ENCODE results near the gene IRF2BP1.

IRF2BP1 gene, protein sequence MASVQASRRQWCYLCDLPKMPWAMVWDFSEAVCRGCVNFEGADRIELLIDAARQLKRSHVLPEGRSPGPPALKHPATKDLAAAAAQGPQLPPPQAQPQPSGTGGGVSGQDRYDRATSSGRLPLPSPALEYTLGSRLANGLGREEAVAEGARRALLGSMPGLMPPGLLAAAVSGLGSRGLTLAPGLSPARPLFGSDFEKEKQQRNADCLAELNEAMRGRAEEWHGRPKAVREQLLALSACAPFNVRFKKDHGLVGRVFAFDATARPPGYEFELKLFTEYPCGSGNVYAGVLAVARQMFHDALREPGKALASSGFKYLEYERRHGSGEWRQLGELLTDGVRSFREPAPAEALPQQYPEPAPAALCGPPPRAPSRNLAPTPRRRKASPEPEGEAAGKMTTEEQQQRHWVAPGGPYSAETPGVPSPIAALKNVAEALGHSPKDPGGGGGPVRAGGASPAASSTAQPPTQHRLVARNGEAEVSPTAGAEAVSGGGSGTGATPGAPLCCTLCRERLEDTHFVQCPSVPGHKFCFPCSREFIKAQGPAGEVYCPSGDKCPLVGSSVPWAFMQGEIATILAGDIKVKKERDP
- long read RNA-seq, partial matches to known transcripts = 0 of 4 reads
- long read RNA-seq, other reads (novel, unspliced or antisense) = 0 of 4 reads

DNA sequence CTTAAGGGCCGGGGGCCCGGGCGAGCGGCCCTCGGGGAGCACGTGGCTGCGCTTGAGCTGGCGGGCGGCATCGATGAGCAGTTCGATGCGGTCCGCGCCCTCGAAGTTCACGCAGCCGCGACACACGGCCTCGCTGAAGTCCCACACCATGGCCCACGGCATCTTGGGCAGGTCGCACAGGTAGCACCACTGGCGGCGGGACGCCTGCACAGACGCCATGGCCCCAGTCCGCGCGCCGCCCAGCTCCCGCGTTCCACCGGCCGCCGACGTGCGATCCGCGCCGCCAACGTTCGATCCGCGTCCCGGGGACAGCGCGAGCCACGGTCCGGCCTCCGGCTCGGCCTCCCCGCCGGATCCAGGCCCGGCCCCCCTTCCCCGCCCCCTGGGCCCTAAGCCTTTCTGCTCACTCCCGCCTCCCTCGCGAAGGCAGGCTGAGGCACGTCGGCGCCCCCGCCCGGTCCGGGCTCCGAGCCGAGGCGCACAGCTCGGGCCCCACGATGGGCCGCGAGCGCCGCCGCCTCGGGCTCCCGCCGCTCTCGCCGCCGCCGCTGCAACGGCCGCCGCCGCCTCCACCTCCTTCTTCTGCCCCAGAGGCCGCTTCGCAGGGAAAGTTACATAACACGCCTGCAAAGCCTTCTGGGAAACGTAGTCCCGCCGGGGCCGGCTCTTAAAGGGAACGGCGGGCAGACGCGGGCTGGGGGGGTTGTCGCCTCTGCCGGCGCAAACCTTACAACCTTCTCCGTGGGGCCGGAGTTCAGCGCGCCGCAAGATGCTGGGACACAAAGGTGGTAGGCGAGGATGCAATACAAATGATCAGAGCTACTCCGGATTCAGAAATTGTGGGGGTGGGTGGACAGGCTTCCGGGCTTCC, at the start of gene IRF2BP1:
Gene IRF2BP1, minus strand, starts transcription at position 586 of the 871 bp plus-strand sequence. Its CDS starts 367 bp downstream, at position 219.
- H3K4me3 ChIP-seq (replicated peaks; ENCODE audit: insufficient read depth, low read length) = peak within 1 kb of the TSS; percentile 67
- H3K27ac ChIP-seq (replicated peaks) = peak within 1 kb of the TSS; percentile 84
- no peak for TF ChIP-seq SPI1 (IDR thresholded peaks at IDR 0.05; ENCODE audit: borderline replicate concordance, low read depth)
- peak; percentile 28; the same call in 1 of the 2 replicates for TF ChIP-seq GABPA (IDR thresholded peaks at IDR 0.05; ENCODE audit: low read depth)
- TF ChIP-seq, protein P1, sequence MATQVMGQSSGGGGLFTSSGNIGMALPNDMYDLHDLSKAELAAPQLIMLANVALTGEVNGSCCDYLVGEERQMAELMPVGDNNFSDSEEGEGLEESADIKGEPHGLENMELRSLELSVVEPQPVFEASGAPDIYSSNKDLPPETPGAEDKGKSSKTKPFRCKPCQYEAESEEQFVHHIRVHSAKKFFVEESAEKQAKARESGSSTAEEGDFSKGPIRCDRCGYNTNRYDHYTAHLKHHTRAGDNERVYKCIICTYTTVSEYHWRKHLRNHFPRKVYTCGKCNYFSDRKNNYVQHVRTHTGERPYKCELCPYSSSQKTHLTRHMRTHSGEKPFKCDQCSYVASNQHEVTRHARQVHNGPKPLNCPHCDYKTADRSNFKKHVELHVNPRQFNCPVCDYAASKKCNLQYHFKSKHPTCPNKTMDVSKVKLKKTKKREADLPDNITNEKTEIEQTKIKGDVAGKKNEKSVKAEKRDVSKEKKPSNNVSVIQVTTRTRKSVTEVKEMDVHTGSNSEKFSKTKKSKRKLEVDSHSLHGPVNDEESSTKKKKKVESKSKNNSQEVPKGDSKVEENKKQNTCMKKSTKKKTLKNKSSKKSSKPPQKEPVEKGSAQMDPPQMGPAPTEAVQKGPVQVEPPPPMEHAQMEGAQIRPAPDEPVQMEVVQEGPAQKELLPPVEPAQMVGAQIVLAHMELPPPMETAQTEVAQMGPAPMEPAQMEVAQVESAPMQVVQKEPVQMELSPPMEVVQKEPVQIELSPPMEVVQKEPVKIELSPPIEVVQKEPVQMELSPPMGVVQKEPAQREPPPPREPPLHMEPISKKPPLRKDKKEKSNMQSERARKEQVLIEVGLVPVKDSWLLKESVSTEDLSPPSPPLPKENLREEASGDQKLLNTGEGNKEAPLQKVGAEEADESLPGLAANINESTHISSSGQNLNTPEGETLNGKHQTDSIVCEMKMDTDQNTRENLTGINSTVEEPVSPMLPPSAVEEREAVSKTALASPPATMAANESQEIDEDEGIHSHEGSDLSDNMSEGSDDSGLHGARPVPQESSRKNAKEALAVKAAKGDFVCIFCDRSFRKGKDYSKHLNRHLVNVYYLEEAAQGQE (IDR thresholded peaks at IDR 0.05; ENCODE audit: insufficient replicate concordance, low read depth) = no peak
- peak; percentile 82 to 95 for DNase-seq (ENCODE audit: low read depth in 1 of 2, low spot score in 1 of 2)
- no peaks in the 10 kb centered on the region for H3K27me3 ChIP-seq (ENCODE audit: insufficient read depth, poor library complexity, severe bottlenecking)

DNA sequence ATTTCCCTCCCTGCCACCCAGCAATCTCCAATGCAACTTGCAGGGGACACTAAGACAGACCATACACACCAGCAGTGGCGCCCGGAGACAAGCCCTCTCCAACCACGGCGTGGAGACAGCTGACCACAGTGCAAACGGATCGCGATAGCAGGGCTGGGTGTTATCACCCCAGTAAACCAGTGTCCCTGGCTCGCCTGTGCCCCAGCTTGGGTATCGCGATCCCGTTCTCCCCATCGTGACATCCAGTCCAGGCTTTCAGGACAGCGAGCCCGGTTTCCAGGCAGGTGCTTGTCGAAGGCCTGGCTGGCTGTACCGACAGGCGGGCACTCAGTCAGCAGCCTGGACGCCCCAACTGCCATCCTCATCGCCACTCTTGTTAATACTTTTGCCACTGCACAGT, 49.3 kb upstream of the IRF2BP1 start:
- DNase-seq (ENCODE audit: low read depth in 1 of 2, low spot score in 1 of 2) = no peak
- H3K4me3 ChIP-seq (replicated peaks; ENCODE audit: insufficient read depth, low read length) = no peak overlapping the region
- H3K27ac ChIP-seq (replicated peaks) = no peak overlapping the region
- peaks cover 9% of the 10 kb centered on the region for H3K27me3 ChIP-seq (ENCODE audit: insufficient read depth, poor library complexity, severe bottlenecking)
- TF ChIP-seq, protein P1 (IDR thresholded peaks at IDR 0.05; ENCODE audit: insufficient replicate concordance, low read depth) = no peak
- TF ChIP-seq GABPA (IDR thresholded peaks at IDR 0.05; ENCODE audit: low read depth) (no peak), POLR2AphosphoS5 (IDR thresholded peaks at IDR 0.05; ENCODE audit: low read depth) (no peak), SPI1 (IDR thresholded peaks at IDR 0.05; ENCODE audit: borderline replicate concordance, low read depth) (no peak)
- TF ChIP-seq, protein P2, sequence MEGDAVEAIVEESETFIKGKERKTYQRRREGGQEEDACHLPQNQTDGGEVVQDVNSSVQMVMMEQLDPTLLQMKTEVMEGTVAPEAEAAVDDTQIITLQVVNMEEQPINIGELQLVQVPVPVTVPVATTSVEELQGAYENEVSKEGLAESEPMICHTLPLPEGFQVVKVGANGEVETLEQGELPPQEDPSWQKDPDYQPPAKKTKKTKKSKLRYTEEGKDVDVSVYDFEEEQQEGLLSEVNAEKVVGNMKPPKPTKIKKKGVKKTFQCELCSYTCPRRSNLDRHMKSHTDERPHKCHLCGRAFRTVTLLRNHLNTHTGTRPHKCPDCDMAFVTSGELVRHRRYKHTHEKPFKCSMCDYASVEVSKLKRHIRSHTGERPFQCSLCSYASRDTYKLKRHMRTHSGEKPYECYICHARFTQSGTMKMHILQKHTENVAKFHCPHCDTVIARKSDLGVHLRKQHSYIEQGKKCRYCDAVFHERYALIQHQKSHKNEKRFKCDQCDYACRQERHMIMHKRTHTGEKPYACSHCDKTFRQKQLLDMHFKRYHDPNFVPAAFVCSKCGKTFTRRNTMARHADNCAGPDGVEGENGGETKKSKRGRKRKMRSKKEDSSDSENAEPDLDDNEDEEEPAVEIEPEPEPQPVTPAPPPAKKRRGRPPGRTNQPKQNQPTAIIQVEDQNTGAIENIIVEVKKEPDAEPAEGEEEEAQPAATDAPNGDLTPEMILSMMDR (IDR thresholded peaks at IDR 0.05; ENCODE audit: insufficient read depth, low read length) = no peak

DNA sequence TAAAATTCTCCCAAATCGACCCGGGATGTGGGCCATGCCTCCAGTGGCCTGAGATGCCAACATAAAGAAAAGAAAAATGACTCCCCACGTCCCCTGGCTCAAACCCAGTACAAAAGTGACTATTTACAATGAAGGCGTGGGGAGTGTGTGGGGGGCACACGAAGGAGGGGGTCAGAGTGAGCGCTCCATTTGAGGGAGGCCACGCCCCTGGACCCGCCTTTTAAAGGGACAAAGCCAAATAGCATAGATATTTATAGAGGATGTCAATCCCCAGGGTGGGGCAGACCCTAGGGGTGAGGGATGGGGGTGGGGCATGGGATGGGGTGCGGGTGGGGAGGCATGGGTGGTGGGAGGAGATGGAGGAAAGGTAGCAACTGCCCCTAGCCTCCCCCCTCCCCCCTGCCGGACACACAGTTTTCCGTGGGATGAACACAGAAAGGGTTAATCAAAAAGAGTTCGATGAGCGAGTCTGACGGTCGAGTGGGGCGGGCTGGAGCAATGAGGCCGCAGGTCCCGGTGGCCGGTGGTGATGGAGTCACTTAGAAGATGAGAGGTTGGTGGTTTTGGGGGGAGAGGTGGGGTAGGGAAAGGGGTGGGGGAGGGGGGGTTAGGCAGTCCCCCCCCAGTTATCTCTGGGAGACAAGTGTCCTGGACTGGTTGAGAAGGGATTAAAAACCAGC, 48.8 kb upstream of the IRF2BP1 start:
- no peak for DNase-seq (ENCODE audit: low read depth in 1 of 2, low spot score in 1 of 2)
- no peak overlapping the region for H3K4me3 ChIP-seq (replicated peaks; ENCODE audit: insufficient read depth, low read length)
- no peak for TF ChIP-seq POLR2AphosphoS5 (IDR thresholded peaks at IDR 0.05; ENCODE audit: low read depth)
- no peak for TF ChIP-seq GABPA (IDR thresholded peaks at IDR 0.05; ENCODE audit: low read depth)
- TF ChIP-seq, protein P1 (IDR thresholded peaks at IDR 0.05; ENCODE audit: insufficient replicate concordance, low read depth) = no peak
- TF ChIP-seq, protein P2 (IDR thresholded peaks at IDR 0.05; ENCODE audit: insufficient read depth, low read length) = no peak
- TF ChIP-seq SPI1 (IDR thresholded peaks at IDR 0.05; ENCODE audit: borderline replicate concordance, low read depth) = no peak
- H3K27me3 ChIP-seq (ENCODE audit: insufficient read depth, poor library complexity, severe bottlenecking) = peaks cover 7% of the 10 kb centered on the region
- no peak overlapping the region for H3K27ac ChIP-seq (replicated peaks)

All from HL-60 (cell line).